GM18951 (cell line): Measurements from ENCODE around the gene ABHD14A.
A peak's percentile ranks its signal among the peaks of the same experiment; 100 is the strongest.

Experiments
- POLR2A ChIP-seq: IDR thresholded peaks from 4 replicates; pipeline ENCODE4 v1.6.1; 2011; ENCODE audit warnings: mild to moderate bottlenecking; ENCODE audit not compliant: insufficient read length, insufficient read depth; ENCODE audit errors: extremely low read depth
- in situ Hi-C: fragments of 300-500 bp; cut with MboI; formaldehyde crosslinking; loops from one replicate; pipeline ENCODE4 v1.12.0; 2022; ENCODE audit warnings: low sequenced_read_pairs, mixed read lengths, inconsistent platforms; ENCODE audit not compliant: unreplicated experiment

ABHD14A gene

DNA sequence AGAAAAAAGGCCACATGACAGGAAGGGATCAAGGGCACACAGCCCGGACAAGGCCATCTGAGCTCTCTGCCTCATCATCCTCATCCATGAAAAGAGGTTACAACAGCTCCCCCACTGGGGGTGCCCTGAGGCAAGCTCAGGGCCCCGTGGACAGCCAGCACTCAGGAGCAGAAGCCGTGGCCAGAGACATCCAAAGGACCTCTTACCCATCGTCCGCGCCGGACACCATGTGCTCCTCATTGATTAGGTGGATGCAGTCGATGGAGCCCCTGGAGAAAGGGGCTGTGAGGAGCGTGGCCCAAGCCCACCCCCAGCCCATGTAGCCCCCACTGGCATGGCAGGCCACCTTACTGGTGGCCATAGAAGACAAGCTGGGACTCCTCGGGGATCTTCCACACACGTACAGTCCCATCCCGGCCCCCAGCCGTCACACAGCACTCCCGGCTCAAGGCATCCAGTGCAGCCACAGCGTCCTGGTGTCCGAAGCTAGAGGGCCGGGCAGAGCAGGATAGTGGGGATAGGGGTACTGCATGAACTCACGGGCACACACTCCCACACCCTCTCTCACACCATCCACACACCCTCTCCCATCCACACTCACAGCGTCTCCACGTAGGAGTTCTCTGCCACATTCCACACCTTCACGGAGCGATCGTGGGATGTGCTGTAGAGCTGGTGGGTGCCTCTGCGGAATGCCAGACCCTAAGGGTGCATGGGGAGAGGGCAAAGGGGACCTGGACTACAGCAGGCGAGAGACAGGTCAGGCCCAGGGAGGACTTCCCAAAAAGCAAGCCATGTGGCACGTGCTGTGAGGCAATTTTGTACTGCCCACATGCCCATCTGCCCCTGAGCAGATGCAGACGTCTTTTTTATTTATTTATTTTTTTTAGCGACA is 39.6 kb upstream of the ABHD14A start:
- no peak for TF ChIP-seq POLR2A
- in situ Hi-C loops: no loop called here

DNA sequence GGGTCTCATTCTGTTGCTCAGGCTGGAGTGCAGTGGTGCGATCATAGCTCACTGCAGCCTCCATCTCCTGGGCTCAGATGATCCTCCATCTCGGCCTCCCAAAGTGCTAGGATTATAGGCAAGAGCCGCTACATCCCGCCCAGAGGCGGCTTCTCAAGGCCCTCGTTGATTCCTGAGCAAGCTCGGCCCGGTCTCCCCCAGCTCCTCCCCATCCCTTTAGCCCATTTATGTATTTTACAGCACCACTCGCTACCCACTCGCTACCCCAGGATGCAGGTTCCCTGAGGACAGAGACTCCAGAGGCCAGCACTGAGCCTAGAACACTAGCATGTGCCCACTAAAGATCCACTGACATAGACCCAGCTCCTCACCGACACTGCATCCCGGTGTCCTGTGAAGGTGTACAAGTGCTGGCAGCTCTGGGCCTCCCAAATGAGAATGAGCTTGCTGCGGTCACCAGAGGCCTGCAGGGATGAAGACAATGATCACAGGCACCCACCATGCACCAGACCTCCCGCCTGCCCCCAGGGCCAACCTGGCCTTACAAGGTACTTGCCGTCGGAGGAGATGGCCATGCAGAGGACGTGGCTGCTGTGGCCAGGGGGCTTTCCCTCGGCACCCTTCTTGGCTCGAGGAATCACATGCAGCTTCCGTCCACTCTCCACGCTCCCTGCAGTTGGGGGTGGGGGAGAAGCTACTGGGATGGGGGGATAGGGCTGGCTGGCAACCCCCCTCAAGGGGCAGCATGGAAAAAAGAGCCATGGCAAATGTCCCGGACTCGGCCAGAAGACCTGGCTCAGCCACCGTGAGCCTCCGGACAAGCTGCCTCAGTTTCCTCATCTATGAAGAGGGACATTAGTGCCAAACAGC is 38.7 kb upstream of the ABHD14A start:
- no peak for TF ChIP-seq POLR2A

GRCh38 chr3:51937014-51937413 is 37.9 kb upstream of the ABHD14A start:
- no peak for TF ChIP-seq POLR2A
- in situ Hi-C loops: no loop called here

More for the DNA sequence above, 38.7 kb upstream of the ABHD14A start:
- in situ Hi-C loops: no loop called here

GRCh38 chr3:51937611-51938450 is 37.0 kb upstream of the ABHD14A start:
- TF ChIP-seq POLR2A: no peak
- in situ Hi-C loops: no loop called here

DNA sequence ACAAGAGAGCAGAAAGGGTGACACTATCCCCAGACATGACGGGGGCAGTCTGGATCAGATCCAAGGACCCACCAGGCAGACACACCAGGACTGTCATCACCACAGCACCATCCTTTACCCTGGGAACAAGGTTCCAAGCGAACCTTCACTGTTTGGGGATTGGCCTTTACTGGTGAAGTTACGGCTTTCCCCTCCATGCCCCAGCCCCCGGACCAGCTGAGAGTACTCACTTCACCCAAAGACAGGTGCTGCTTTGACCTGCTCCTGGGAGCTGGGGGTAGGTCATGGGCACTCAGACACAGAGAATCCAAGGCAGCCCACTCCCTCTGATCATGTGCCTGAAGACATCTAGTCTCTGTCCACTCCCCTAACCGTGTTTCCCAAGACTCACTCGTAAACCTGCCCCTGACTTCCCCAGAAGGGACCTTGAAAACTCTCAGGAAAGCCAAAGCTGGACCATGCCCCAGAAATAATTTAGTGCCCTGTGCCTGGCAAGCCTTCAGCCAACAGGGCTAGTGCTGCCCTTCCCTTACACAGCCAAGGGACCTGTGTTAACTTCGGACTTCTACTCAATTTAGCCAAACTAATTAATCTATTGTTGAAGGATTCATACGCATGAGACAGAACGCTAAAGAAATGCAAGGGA is 36.0 kb upstream of the ABHD14A start:
- no peak for TF ChIP-seq POLR2A
- in situ Hi-C loops: no loop called here

DNA sequence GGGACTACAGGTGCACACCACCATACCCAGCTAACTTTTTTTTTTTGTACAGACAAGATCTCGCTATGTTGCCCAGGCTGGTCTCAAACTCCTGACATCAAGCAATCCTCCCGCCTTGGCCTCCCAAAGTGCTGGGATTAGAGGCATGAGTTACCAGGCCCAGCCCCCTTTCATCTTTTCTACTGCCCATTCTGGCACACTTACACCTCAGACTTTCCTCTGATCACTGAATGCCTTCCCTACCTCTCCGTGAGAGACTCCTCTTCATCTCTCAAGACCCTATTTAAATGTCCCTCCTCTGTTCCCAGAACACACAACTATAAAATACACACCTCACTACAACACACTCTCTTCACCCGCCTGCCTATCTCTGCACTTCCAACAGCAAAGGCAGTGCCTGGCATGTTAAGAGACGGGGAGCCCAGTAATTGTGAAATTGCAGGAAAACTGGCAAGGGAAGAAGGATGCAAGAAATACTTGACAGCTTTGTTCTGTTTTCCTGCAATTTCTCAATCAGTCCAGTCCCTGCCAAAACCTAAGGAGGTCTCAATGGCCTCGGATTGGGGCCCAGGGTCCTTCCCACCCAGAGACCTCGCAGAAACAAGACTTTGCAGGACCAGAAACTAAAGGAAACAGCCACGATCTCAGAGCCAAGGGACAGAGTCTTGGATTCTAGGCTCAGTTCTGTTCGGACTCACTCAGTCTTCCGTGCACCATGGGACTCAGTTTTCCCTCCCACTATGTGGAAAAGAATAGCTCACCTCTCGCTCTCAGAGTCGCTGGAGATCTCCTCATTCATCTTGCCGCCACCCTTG is 34.0 kb upstream of the ABHD14A start:
- in situ Hi-C loops: no loop called here
- no peak for TF ChIP-seq POLR2A

DNA sequence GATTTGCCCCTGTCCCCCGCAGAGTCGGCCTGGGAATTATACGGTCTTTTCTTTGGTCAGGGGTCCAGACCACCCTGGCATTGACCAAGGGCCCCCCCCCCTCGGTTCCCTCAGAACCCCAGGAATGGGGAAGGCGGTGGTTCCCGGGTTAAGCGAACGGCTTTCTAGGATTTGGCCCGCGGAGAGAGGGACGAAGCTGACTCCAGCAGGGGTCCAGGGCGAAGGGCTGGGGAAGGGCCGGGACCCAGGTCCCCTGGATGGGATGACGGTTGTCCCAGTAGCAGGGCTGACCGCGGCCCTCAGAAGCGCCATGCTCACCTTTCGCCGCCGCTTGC is 33.4 kb upstream of the ABHD14A start:
- in situ Hi-C loops: no loop called here
- no peak for TF ChIP-seq POLR2A

DNA sequence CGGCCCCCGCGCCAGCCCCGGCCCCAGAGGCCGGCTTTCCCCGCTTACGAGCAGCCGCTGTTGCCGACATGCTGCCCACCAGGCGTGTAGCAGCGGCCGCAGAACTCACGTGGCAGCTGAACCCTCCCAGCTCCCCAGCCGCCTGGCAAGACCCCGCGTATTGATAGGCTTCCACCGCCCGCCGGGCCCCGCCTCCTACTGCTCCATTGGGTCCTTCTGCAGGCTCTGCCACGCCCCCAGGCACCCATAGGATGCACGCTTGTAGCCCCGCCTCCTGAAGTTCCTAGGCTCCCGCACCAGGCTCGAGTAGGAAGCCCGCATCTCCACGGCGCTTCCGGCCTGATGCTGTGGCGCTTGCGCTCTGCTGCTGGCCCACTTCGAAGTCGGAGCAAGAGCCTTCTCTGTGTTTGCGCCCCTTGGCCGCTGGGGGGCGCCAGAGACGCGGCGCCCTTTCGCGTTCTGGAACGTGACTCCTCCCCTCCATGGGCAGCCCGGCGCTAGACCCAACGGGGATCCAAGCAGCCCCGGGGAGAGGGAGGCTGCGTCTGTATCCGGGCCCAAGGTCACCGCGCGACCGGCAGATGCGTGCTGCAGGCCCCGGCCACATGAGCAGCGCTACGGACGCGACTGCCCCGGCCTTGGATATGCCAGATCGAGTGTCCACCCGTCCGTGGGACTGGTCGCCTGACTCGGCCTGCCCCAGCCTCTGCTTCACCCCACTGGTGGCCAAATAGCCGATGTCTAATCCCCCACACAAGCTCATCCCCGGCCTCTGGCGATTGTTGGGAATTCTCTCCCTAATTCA is 32.9 kb upstream of the ABHD14A start, which contains the start of the genes PARP3 and RRP9:
TSS of gene PARP3 (plus strand) at position 566 of the 805 bp plus-strand sequence. CDS start 993 bp downstream, outside the sequence.
TSS of gene RRP9 (minus strand) at position 107 of the 805 bp plus-strand sequence. CDS start at position 70, 37 bp downstream.
- in situ Hi-C loops: no loop called here
- peak; percentile 67 for TF ChIP-seq POLR2A

DNA sequence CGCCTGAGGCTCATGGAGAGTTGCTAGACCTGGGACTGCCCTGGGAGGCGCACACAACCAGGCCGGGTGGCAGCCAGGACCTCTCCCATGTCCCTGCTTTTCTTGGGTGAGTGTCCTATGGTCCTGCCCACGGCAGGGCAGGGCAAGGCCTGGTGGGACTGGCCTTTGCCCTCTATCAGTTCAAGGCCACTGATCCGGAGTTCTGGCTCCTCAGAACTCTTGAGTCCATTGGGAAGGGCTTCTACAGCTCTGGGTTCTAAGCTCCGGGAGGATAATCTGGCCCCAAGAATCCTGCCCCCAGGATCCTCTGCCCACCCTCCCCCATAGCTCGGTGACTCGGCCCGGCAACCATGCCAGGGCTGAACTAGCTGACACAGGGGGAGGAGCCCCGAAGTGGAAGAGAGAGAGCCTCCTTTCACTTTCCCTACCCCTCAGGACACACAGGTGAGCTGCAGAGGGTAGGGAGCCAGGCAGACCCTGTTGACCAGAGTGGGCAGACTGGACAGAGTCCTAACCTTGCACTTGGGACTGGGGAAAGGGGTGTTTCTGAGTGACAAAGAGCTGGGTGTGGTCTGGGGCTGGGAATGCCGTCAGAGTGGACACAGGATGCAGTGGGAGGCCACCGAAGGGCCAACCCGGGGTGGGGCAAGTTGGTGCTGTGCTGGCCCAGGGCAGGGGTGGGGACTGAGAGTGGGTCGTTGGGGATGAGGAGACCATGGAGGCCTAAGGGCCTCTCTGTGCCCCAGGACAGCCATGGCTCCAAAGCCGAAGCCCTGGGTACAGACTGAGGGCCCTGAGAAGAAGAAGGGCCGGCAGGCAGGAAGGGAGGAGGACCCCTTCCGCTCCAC is 32.0 kb upstream of the ABHD14A start:
- TF ChIP-seq POLR2A: peak; percentile 49
- in situ Hi-C loops: no loop called here
